Left ventricle myocardium inferior (tissue), 1 donor: ENCODE data around the gene ZNF280A. TPM values are rescaled to one million over a fixed set of nuclear protein-coding genes. Genes with fewer than 3 reads are reported as not detected.

Source experiments
- DNase-seq: peaks from one replicate; pipeline ENCODE4 v3.0.0-alpha.2; 2020
- H3K27ac ChIP-seq: fragments of 200-600 bp; replicated peaks from 2 replicates; pipeline ENCODE4 v1.8.0; 2021
- H3K27me3 ChIP-seq: fragments of 200-600 bp; 2 replicates; pipeline ENCODE4 v1.8.0; 2021; ENCODE audit warnings: low read depth
- H3K36me3 ChIP-seq: fragments of 200-600 bp; 2 replicates; pipeline ENCODE4 v1.8.0; 2021
- H3K4me1 ChIP-seq: fragments of 200-600 bp; 2 replicates; pipeline ENCODE4 v1.8.0; 2021
- H3K4me3 ChIP-seq: fragments of 200-600 bp; 2 replicates; pipeline ENCODE4 v1.8.0; 2021; ENCODE audit warnings: mild to moderate bottlenecking, moderate library complexity
- H3K9me3 ChIP-seq: fragments of 200-600 bp; replicated peaks from 2 replicates; pipeline ENCODE4 v1.8.0; 2021
- intact Hi-C: fragments of 100-400 bp; cut with micrococcal nuclease; formaldehyde crosslinking; loops from one replicate; pipeline ENCODE4 v1.11.0; 2022
- total RNA-seq: library from RNA; stranded (reverse); fragmentation: NEBNext Ultra II Directional; extraction: Animal tissue kit (Norgen Biotek cat#: 25700); gene quantifications from one replicate; pipeline ENCODE4 v1.2.1, GENCODE V29; 2021
- TF ChIP-seq, protein P1 (sequence below): fragments of 200-600 bp; IDR thresholded peaks from 2 replicates; pipeline ENCODE4 v1.8.0; 2021; ENCODE audit warnings: antibody characterized with exemption, mild to moderate bottlenecking, borderline replicate concordance
- donor health status: DM: no; HTN: yes; CAD: no; lungs with severe emphysema.

Gene ZNF280A
- total RNA-seq, 1 donor from 2014 or later: not detected

DNA sequence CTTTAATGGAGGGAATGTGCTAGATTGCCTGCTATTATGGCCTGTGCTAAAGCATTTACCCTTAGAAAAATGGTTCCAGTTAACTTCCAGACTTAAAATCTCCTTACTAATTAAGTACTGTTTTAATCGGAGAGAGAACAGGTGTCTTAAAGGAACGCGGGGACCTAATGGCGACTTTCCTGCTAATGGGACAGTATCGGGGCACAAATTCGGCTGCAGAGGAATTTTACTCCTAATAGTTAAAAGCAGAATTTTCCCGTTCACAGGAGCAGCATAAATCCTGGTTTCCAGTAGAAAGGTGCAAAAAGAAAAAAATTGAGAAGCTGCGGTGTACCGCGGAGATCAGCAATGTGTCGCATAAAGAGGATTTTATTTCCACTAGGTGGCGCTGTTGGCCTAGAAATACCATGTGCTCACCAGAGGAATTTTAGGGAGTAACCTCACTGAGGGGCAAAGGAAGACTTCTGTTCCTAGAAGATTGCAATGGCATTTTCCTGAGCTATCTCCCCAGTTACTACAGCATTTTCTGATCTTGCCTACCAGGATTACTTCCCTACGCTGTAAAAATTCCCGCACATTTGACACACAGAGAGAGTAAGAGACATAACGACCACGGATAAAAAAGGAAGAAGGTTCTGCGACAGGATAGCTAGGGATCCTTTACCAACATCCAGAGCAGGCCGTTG is 56.1 kb downstream of the ZNF280A start:
- H3K36me3 ChIP-seq: no peaks in the 10 kb centered on the region
- H3K27ac ChIP-seq: no peak overlapping the region
- H3K4me1 ChIP-seq: no peaks in the 10 kb centered on the region
- peaks cover 79% of the 10 kb centered on the region for H3K27me3 ChIP-seq
- intact Hi-C loops: no loop called here
- TF ChIP-seq, protein P1, sequence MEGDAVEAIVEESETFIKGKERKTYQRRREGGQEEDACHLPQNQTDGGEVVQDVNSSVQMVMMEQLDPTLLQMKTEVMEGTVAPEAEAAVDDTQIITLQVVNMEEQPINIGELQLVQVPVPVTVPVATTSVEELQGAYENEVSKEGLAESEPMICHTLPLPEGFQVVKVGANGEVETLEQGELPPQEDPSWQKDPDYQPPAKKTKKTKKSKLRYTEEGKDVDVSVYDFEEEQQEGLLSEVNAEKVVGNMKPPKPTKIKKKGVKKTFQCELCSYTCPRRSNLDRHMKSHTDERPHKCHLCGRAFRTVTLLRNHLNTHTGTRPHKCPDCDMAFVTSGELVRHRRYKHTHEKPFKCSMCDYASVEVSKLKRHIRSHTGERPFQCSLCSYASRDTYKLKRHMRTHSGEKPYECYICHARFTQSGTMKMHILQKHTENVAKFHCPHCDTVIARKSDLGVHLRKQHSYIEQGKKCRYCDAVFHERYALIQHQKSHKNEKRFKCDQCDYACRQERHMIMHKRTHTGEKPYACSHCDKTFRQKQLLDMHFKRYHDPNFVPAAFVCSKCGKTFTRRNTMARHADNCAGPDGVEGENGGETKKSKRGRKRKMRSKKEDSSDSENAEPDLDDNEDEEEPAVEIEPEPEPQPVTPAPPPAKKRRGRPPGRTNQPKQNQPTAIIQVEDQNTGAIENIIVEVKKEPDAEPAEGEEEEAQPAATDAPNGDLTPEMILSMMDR: peak; percentile 75
- H3K4me3 ChIP-seq: no peak overlapping the region
- peaks cover 32% of the 10 kb centered on the region for H3K9me3 ChIP-seq
- no peak for DNase-seq

Other genes with a start within 250 kb of the ZNF280A start
- 0.96 TPM for gene ZNF280B, start 11.5 kb downstream of the ZNF280A start, total RNA-seq
- not detected for gene PRAME, start 39.0 kb upstream of the ZNF280A start, total RNA-seq
- not detected for gene GGTLC2, start 124.3 kb upstream of the ZNF280A start, total RNA-seq